NCI-H2029 (cell line): ENCODE measurements around the gene PDF.
"Not testable (repeated sequence)": the region's sequence is repeated elsewhere in the genome, so short reads cannot be mapped to it uniquely, and the experiment has no call there.

ENCODE experiments used
- DNase-seq: peaks from one replicate; lab custom pipeline; 2025; lab: John Stamatoyannopoulos, UW

PDF gene

DNA sequence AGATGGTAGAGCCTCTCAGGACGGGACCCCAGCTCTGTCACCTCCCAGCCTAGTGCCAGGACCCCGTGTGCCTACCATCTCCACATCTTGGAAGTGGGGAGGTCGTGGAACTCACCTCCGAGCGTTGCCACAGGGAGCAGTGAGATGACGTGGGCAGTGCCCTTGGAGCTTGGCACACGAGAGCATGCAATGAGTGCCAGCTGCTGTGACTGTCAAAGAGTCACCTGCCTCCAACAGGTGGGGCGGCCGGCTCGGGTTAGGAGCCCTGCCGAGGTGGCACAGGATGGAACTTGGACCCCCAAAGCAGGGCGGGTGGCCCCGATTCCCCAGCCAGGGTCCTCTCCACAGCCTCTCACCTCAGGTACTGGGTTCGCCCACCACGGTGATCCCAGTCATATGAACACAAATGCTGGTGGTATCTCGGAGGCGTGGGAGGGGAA lies 13.8 kb downstream of the PDF start:
- no peak for DNase-seq

DNA sequence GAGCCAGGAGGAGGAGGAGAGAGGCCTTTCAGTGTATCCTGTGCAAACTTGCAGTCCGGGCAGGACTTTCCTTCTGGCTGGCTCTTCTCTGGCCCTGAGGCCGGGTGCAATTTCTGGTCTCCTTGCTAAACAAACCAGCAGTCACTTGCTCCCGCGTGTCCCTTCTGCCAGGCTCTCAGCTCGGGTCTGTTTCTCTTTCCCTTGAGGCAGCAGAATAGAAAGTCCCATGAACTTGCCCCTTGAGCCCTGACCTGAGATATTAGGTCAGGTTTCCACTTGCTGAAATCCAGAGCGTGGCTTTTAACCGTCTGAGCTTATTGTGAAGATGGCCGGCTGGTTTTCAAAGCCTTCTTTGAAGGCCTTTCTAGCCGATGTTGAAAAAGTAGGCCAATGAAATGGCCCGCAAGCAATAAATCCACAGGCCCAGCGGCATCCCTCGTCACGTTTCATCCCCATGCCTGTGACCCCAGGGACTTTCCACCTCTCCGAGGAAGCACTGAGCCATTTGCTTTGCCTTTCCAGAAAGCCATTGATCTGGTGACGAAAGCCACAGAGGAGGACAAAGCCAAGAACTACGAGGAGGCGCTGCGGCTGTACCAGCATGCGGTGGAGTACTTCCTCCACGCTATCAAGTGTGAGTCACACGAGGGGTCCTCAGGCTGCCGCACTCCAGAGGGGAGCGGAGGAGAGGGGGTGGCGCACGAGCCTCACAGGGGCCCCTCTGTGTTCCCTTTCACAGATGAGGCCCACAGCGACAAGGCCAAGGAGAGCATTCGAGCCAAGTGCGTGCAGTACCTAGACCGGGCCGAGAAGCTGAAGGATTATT lies 14.7 kb downstream of the PDF start:
- DNase-seq = no peak

GRCh38 chr16:69314534-69314933 lies 15.9 kb downstream of the PDF start:
- no peak for DNase-seq

- DNase-seq = no peak
These were observed 16.9 kb downstream of the PDF start for GRCh38 chr16:69313469-69313868.

- DNase-seq = no peak
These were observed 18.6 kb downstream of the PDF start for GRCh38 chr16:69311533-69312387.

DNA sequence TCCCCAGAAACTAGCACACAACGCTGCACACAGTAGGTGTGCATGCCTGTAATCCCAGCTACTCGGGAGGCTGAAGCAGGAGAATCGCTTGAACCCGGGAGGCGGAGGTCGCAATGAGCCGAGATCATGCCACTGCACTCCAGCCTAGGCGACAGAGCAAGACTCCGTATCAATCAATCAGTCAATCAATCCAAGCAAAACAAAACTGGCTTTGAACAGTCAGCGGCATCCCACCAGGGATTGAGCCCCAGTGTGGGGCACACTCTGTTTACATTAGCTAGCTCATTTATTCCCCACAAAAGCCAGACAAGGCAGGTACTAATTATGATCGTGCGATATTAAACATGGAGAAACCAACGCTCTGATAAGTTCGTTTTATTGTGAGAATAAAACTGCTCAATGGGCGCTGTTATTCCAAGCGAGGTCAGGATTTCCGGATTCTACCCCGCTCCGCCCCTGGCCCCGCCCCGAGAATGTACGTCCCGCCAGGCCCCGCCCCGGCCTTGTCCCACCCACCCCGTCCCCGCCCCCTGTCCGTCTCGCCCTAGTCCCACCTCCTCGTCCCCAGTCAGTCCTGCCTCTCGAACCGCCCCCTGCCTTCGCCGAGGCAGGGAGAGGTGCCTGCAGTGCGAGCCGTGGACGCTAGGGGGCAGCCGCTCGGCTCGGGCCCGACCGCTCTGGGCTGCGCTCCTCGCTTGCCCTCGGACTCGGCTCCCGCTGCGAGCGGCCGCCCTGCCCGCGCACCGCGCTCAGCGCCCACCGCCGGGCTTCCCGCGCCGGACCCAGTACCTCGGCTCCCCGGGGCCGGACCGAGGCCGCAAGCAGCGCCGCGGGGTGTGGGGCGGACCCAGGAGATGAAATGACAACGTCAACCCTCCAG lies 19.5 kb downstream of the PDF start, which contains the start of gene VPS4A:
Gene VPS4A, plus strand, starts transcription at position 698 of the 880 bp plus-strand sequence. Its CDS starts 162 bp downstream, at position 860.
- peak; percentile 82 for DNase-seq

- DNase-seq = no peak
These were observed 21.1 kb downstream of the PDF start for GRCh38 chr16:69309316-69309715.

DNA sequence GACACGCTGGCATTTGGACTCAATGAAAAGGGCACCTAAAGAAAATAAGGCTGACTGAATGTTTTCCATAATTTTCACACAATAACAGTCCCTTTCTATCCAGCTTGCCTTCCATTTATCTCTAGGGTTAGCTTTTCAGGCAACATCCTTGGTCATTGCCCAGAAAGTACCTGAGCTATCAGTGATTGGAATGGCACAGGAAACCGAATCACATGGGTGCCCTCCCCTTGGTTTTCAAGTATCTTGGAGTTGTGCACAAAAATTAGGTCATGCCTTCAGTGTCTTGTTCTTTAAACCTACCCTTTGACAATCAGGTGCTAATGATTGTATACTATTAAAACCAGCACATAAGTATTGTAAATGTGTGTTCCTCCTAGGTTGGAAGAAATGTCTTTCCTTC lies 22.5 kb downstream of the PDF start:
- no peak for DNase-seq

DNA sequence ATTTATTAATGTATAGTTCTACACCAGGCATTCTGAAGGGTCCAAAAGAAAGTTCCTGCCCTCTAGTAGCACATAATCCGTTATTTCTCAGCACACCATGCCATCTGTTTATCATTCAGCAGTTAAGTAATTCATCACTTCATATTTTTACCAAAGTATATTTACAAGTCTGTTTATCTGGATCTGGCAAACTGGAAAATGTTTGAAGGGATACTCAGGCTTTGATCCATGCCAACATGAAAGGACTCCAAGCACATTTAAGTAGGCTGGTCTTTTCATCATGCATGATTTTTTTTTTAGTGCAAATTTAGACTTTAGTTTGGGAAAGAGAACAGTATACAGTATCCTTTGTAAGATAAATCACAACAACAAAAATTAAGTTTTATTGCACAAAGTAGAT lies 23.3 kb downstream of the PDF start:
- no peak for DNase-seq

GRCh38 chr16:69306031-69306430 lies 24.4 kb downstream of the PDF start:
- no peak for DNase-seq

DNA sequence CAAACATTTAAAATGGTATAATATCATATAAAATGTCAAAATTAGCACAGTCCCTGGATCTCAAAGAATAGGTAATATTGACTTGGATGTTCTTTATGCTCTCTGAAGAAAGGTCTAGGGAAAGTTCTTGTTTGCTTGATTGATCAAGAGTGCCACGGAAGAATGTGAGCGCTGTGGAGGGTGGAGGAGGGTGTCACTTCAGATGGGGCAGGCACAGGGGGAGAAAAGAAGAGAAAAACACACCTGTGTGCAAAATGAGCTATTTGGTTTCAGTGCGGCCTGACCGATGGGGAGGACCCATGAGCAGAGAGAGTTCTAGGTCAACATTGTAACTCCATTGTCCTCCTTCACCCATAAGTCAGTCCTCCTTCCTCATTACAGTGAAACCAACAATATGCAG lies 28.1 kb downstream of the PDF start:
- no peak for DNase-seq

DNA sequence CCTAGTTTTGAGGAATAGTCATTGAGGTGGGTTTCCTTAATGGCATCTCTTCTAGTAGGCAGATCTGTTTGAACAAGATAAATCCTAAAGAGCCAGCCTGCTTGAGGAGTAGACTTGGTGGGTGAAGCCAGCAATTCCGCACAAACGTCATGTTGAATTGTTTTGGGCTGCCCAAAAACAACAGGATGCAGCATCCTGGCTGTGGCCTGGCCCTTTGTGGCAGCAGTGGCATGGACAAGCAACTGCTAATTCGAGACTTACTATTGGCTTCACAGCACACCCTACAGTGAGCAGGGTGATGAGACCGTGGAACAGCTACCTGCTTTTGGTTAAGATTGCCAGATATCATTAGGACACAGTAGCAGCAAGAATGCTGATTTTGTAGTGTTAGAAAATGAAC lies 28.5 kb downstream of the PDF start:
- DNase-seq = no peak

- no peak for DNase-seq
These were observed 29.2 kb downstream of the PDF start for GRCh38 chr16:69301187-69301586.

DNA sequence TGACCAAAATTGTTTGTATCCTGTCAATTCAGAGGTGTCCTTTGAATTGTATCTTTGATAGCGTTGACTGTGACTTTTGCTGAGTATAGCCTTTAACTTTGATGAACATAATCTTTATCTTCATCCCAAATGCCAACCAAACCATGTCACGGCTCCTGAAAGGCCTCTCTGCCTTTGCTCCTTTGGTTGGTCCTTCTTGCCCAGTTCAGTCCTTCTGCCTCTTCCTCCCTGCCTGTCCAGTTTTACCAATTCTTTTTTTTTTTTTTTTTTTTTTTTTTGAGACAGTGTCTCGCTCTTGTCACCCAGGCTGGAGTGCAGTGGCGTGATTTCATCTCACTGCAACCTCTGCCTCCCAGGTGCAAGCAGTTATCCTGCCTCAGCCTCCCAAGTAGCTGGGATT lies 32.1 kb downstream of the PDF start:
- no peak for DNase-seq

DNA sequence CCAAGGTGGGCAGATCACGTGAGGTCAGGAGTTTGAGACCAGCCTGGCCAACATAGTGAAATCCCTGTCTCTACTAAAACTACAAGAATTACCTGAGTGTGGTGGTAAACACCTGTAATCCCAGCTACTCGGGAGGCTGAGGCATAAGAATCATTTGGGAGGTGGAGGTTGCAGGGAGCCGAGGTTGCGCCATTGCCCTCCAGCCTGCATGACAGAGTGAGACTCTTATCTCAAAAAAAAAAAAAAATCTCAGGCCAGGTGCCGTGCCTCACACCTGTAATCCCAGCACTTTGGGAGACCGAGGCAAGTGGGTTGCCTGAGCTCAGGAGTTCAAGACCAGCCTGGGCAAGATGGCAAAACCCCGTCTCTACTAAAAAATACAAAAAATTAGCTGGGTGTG lies 33.6 kb downstream of the PDF start:
- not testable (repeated sequence) for DNase-seq

DNA sequence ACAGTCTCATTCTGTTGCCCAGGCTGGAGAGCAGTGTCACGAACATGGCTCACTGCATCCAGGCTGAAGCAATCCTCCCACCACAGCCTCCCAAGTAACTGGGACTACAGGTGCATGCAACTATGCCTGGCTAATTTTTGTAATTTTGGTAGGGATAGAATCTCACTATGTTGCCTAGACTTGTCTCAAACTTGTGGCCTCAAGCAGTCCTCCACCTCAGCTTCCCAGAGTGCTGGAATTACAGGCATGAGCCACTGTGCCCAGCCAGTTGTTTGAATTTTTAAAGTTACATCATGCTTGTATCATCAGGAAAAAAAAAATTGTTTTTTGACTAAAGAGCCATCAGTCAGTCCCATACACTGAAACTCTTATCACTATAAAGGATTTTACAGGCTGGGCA lies 36.3 kb downstream of the PDF start:
- no peak for DNase-seq

DNA sequence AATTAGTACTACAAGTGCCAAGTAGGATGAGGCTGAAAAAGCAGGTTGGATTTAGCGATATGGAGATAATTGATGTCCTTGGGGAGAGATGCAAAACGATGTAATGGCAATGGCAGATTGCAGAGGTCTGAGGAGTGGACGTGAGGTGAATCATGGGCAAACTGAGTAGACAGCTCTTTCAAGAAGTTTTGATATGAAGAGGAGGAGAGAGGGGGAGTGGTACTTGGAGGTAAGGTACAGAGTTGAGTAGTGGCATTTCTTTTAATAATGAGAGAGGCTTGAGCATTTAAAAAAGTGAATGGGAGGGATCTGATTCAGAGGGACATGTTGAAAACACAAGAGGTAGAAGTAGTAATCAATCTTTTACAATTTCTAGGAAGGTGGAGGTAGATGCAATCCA lies 37.0 kb downstream of the PDF start:
- no peak for DNase-seq

DNA sequence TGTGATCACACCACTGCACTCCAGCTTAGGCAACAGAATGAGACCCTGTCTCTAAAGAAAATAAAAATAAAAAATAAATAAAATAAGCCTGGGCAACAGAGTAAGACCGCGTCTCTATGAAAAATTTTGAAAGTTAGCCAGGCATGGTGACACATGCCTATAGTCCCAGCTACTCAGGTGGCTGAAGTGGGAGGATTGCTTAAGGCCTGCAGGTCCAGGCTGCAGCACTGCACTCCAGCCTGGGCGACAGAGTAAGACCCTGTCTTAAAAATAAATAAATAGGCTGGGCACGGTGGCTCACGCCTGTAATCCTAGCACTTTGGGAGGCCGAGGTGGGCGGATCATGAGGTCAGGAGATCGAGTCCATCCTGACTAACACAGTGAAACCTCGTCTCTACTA lies 38.7 kb downstream of the PDF start:
- not testable (repeated sequence) for DNase-seq

GRCh38 chr16:69286941-69287713 lies 43.3 kb downstream of the PDF start:
- DNase-seq = no peak

- DNase-seq = no peak
These were observed 45.1 kb downstream of the PDF start for GRCh38 chr16:69285240-69285639.

DNA sequence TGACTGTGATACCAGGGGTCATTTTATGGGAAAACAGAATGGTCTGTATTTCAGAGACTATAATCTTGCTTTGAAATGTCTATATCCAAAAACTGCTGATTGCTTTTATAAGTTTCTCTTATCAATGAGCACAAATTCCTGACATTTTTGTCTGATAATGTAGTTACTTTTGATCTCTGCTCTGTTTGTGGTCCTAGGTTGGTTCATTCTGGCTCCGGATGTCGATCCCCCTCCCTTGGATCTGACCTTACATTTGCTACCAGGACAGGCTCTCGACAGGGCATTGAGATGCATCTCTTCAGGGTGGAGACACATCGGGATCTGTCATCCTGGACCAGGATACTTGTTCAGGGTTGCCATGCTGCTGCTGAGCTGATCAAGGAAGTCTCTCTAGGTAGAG lies 46.5 kb downstream of the PDF start:
- DNase-seq = no peak
